MG63 (cell line): Measurements from ENCODE around the gene WASF2. TPM values are rescaled to one million over a fixed set of nuclear protein-coding genes. Genes with fewer than 3 reads are reported as not detected.

ENCODE experiments used
- DNase-seq: peaks from one replicate; pipeline ENCODE4 v3.0.0-alpha.2; 2020
- H3K27me3 ChIP-seq: fragments of 250-450 bp; sonication (Bioruptor Pico); 2 replicates; pipeline ENCODE4 v1.5.1; 2020; ENCODE audit warnings: mild to moderate bottlenecking, moderate library complexity
- H3K36me3 ChIP-seq: fragments of 250-450 bp; sonication (Bioruptor Pico); 2 replicates; pipeline ENCODE4 v1.5.1; 2020; ENCODE audit warnings: mild to moderate bottlenecking, moderate library complexity
- H3K4me3 ChIP-seq: fragments of 250-450 bp; sonication (Bioruptor Pico); 2 replicates; pipeline ENCODE4 v1.5.1; 2020; ENCODE audit warnings: mild to moderate bottlenecking, moderate library complexity
- H3K9me3 ChIP-seq: fragments of 250-450 bp; sonication (Bioruptor Pico); 2 replicates; pipeline ENCODE4 v1.5.1; 2020; ENCODE audit warnings: mild to moderate bottlenecking, moderate library complexity
- total RNA-seq: library from RNA; depleted of rRNA; stranded (reverse); fragments of >200 nt; shearing (Covaris generic); gene quantifications from 2 replicates; pipeline ENCODE4 v1.2.3, GENCODE V29; 2014; ENCODE audit warnings: low replicate concordance

WASF2 gene
- total RNA-seq, 1 experiment from 2014 or later = 15.5 TPM

DNA sequence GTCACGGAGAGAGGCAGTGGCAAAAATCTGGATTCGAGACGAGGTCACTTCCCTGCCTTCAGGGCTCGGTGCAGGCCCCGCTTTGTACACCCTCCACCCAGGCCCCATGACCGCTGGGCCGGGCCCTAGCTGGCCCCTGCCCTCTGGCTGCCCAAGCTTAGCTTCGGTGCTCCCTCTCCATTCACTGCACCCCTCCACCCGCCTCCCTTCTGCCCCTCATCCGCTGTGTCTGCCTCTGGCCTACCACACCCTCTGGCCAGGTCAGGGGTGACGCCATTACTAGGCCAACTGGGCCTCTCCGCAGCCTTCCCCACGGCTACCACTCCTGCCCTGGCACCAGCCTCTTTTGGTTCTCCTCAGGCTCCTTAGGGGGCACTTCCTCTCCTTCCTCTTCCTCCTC, 106.3 kb downstream of the WASF2 start:
- no peaks in the 10 kb centered on the region for H3K9me3 ChIP-seq
- no peak overlapping the region for H3K4me3 ChIP-seq
- no peaks in the 10 kb centered on the region for H3K27me3 ChIP-seq
- H3K36me3 ChIP-seq = no peaks in the 10 kb centered on the region
- no peak for DNase-seq

DNA sequence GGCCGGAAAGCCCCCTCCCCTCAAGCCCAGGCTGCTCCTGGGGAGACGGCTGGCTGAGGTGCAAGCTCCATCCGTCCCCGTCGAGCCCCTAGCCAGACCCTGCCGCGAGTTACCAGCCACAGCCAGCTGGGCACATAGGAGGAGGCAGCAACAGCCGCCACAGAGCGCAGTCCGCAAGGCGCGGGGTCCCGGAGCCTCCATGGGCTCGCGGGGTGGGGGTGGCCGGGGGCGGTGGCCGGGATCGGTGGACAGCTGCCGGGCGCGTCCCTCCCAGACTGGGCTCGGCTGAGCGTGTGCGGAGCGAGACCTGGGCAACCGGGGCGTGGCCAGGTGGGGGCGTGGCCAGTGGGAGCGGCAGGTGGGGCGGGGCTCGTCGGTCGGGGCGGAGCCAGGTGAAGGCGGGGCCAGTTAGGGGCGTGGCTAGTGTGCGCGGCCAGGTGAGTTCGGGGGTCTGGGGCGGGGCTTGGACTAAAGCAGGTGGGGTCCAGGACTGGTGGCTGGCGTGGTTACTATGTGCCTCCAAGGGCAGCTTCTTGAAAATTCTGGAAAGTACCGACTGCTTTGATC, 106.8 kb downstream of the WASF2 start, which contains the start of gene CD164L2:
CD164L2 (minus strand) TSS at position 295 of the 567 bp plus-strand sequence; CDS start at position 201, 94 bp downstream.
- no peak within 1 kb of the TSS for H3K4me3 ChIP-seq
- no peaks in the 10 kb centered on the region for H3K36me3 ChIP-seq
- no peaks in the 10 kb centered on the region for H3K9me3 ChIP-seq
- DNase-seq = no peak
- H3K27me3 ChIP-seq = no peaks in the 10 kb centered on the region

DNA sequence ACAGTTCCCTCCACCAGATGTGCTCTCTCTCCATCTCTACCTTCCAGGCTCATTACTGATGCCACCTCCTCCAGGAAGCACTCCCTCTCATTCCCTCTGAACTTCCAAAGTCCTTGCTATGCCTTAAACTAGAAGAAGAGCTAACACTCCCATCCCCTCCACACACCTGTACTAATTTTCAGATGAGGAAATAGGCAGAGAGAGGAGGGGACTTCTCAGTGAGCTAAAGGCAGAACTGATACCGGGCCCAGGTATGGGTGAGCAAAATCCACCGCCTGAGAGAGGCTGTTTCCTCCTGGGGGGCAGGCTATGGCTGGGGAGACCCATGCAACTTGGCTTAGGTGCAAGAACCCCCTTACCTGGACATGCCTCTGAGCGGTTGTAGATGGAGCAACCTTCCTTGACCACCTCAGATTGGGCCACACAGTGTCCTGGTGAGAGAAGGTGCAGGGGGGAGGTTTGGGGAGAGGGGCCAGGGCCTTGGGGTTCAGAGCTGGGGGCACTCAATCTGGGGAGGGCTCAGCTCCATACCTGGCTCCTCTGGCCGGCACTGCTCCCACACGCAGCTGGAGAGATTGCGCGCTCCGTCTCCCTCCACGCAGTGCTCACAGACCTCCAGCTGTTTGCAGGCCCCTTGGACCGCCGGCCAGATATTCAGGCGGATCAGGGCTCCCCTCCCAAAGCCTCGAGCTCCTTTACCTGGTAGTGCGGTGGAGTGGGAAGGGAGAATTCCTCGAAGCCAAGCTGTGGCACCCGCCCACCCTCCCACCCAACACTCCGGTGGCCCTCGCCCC, 107.8 kb downstream of the WASF2 start:
- Histone ChIP-seq H3K9me3 (no peaks in the 10 kb centered on the region), H3K4me3 (no peak overlapping the region)
- DNase-seq = no peak

DNA sequence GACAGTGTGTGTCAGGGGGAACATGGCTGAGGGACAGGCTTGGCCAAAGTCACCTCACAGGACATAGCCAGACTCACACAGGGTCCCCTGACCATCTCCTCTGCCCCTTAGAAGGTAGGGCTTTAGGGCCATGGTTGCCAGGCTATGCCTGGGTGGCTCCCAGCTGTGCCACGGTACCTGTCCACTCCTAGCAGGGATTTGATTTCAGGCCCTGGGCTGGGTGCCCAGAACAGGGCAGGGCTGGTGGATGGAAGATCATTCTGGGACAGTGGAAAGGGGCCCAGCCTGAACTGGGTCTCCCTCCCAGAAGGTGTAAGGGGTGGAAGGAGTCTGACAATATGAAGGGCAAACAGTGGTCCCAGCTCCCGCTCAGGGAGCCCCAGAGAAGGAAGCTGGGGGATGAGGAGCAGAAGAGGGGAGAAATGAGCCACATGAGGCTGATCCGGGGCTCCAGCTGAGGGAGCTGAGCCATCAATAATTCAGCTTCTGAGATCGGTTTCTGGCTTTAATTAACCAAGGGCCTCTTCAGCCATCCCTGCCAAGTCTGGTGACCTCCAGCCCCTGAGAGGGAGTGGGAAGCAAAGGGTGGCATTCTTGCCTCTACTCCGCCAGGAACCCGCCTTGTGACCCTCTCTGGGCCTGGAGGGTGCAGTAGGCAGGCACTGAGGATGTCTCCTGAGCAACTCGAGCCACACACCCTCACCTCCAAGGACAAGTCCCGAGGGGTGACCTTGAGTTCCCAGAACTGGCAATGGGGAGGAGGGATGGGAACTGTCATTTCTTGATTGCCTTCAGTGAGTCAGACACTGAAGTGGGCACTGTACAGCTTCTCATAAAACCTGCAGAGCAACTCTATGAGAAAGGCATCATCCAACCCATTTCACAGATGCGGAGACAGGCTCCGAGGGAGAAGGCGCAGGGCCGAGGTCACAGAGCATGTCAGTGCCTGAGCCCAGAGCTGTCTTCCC, 108.9 kb downstream of the WASF2 start:
- H3K36me3 ChIP-seq = no peaks in the 10 kb centered on the region
- no peak overlapping the region for H3K4me3 ChIP-seq
- no peaks in the 10 kb centered on the region for H3K27me3 ChIP-seq
- H3K9me3 ChIP-seq = no peaks in the 10 kb centered on the region
- DNase-seq = no peak

More for the DNA sequence above, 107.8 kb downstream of the WASF2 start:
- Histone ChIP-seq H3K36me3 (no peaks in the 10 kb centered on the region), H3K27me3 (no peaks in the 10 kb centered on the region)

DNA sequence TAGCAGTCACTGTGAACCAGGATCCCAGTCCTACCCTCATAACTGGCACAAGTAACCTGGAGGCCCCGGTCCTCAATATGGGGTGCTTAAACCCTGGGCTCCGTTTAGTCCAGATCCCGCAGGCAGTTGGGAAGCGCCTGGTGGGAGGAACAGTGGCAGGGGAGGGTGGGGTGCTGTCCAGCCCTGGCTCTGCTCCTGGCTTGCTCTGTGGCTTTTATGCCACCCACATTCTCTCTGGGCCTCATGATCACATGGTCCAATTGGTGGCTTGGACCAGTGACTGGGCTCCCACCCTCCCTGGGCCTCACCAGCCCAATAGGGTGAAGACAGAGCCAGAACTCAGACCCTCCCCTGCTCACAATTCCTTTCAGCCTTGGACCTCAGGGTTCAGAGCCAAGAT, 109.7 kb downstream of the WASF2 start:
- DNase-seq = no peak
- Histone ChIP-seq H3K27me3 (no peaks in the 10 kb centered on the region), H3K9me3 (no peaks in the 10 kb centered on the region), H3K36me3 (no peaks in the 10 kb centered on the region), H3K4me3 (no peak overlapping the region)

DNA sequence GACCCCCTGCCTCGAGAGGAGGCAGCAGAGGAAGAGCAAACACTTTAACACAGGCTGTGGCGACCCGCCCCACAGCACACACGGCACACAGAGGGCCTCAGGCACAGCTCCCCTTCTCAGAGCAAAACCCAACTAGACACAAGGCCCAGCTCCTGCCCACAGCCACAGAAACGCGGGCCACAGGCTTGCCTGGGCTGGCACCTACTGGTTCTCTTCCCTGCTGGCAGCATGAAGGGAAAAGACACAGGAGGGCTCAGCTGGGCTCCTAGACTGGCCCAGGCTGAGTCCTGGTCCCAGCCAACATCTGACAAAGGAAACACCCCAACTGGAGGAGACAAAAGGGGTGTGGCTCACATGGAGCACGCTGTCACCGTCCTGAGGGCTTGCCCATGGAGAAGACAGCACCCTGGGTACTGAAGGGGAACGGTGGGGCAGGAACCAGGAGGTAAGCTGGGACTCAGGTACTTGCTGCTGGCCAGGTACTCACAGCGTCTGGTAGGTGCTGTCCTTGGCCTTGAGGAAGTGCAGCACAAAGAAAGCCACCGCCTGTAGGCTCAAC, 110.3 kb downstream of the WASF2 start:
- no peak for DNase-seq
- H3K9me3 ChIP-seq = no peaks in the 10 kb centered on the region
- H3K4me3 ChIP-seq = no peak overlapping the region
- no peaks in the 10 kb centered on the region for H3K27me3 ChIP-seq
- H3K36me3 ChIP-seq = no peaks in the 10 kb centered on the region

DNA sequence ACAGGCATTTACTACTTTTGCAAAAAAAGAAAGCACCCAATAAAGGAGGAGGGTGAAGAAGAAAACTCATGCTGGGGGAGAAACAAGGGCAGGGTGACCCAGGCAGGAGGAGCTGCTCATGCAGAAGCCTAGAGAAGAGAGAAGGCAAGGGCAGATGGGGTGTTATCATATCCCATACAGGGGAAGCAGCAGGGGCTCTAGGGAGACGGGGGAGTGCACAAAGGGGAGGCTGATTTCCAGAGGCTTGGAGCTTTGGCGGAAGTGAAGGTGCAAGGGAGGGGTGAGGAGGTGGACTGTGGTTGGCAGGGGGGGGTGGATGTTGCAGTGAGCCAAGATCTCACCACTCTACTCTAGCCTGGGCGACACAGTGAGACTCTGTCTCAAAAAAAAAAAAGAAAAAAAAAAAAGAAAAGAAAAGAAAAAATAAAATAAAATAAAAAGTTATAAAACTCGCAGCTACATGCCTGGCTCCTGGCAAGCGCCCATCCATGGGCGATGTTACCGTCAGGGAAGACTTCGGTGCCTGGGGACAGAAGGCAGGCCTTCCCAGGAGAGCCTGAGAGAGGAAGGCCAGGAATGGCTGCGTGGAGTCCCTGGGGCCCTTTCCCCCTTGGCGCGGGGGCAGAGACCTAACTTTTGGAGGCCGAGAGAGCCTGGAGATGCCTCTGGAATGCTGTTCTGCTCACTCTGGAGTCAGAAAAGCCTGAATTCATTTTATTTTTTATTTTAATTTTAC, 112.0 kb downstream of the WASF2 start:
- H3K36me3 ChIP-seq = no peaks in the 10 kb centered on the region
- no peaks in the 10 kb centered on the region for H3K9me3 ChIP-seq
- no peak for DNase-seq
- no peak overlapping the region for H3K4me3 ChIP-seq
- no peaks in the 10 kb centered on the region for H3K27me3 ChIP-seq

DNA sequence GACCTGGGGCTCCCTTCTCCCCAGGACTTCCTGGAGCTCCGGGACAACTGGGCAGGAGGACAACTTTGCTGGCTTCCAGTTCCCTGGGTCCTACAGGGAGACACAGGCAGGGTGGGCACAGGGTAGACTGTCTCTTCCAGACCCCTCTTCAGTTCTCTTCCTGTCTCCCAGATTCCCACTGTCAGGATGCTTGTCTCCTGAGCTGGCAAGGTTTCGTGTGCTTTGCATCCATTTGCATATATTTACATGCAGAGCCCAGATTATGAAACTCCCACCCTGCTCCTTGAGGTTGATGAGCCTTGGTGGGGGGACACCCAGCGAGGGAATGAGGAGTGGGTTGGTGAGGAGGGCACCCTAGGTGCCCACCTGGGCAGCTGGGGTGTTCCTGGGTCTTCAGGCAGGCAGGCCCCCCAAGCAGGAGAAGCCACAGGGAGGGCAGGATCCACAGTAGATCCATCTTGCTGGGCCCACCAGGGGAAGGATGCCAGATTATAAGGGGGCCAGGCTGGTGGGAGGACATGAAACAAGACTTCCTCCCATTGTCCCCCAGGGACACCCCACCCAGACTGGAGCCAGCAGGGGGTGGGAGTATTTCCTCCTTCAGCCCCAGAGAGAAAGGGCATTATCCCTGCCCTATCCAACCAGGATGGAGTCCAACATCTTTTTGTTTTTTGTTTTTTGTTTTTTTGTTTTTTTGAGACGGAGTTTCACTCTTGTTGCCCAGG, 115.4 kb downstream of the WASF2 start, which contains the start of gene FCN3:
FCN3 (minus strand) TSS at position 463 of the 725 bp plus-strand sequence; CDS start at position 457, 6 bp downstream.
- Histone ChIP-seq H3K27me3 (no peaks in the 10 kb centered on the region), H3K36me3 (no peaks in the 10 kb centered on the region), H3K9me3 (no peaks in the 10 kb centered on the region), H3K4me3 (no peak within 1 kb of the TSS)
- no peak for DNase-seq

DNA sequence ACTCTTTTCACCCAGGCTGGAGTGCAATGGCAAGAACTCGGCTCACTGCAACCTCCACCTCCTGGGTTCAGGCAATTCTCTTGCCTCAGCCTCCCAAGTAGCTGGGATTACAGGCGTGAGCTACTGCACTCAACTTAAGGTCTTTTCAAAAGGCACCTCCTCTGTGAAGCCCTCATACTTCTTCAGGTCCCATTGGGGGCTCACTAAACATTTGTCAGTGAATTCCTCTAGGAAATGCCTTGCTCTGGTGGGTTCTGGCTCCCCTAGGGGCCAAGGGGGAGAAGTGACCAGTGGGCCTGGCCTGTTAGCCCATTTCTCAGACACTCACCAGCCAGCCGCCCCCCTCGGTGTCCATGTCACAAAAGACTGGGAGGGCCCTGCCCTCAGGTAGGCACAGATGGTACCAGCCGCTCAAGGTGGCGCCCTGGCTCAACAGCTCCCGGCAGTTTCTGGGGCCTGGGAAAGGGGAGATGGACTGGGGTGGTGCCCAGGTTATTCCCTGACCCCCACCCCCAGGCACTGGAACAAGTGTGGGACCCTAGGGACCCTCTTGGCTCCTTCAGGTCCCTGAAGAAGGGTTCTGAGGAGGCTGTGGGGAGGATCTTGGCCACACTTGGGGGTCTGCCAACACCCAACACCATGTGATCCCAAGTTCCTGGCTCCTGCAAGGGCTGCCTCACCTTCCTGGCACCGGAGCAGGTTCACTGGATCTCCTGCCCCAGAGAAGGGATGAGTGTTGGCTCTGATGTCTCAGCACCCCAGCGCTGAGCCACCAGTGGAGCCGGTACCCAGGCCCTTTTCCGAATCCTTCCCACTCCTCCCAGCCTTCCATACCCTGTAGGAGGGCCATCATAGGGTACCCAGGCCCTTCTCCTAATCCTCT, 116.9 kb downstream of the WASF2 start:
- DNase-seq = no peak

DNA sequence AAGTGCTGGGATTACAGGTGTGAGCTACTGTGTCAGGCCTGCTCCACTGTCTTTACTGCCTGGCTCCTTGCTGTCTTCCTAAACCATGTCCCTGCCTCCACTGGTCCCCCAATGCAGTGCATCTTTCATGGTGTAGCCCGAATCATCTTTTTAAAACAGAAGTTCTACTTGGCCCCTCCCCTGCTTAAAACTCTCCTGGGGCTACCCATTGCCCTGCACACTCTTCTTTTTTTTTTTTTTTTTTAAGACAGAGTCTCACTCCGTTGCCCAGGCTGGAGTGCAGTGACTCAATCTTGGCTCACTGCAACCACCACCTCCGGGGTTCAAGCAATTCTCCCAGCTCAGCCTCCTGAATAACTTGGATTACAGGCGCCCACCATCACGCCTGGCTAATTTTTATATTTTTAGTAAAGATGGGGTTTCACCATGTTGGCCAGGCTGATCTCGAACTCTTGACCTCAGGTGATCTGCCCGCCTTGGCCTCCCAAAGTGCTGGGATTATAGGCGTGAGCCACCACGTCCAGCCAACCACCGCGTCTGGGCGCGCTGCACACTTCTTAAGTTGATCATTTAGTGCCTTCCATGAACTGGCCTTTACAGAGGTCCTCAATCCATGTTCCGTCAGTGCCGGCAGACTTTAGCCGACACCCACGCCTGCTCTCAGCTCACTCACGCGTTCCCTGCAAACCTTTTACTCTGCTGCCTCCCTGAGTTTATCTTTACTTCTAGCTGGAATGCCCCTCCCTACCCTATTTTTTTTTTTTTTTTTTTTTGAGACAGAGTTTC, 117.8 kb downstream of the WASF2 start:
- no peak for DNase-seq
- H3K36me3 ChIP-seq = no peaks in the 10 kb centered on the region
- no peak overlapping the region for H3K4me3 ChIP-seq
- no peaks in the 10 kb centered on the region for H3K27me3 ChIP-seq
- H3K9me3 ChIP-seq = no peaks in the 10 kb centered on the region

More for the DNA sequence above, 116.9 kb downstream of the WASF2 start:
- H3K27me3 ChIP-seq = no peaks in the 10 kb centered on the region
- H3K4me3 ChIP-seq = no peak overlapping the region
- no peaks in the 10 kb centered on the region for H3K36me3 ChIP-seq
- H3K9me3 ChIP-seq = no peaks in the 10 kb centered on the region

DNA sequence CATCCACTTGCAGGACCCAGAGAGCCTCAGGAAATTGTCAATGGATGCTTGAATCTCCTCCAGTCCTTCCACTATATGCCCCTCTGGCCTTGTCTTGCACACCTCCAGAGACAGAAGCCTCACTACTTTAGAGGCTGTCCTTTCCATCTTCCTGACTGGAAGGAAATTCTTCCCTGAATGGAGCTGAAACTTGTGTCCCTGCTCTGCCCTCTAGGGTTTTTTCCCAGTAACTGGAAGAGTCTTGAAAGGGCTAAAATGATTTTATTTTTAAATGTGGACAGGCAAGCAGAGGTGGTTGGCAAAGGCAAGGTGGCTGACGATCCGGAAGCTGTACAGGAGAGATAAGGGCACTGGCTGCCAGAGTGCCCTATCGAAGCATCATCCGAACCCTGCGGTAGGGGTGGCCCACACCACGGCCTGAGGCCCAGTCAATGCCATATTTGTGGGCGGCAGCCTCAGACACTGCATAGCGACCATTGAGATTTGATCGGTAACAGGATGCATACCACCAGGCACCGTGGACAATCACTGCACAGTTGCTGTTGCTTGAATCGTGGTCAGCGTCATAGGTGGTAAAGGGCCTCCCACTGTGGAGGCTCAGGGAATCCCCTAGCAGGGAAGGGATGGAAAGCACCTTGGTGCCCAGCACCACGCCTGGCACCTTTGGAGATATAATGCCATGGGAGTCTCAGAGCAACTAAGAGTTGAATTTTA, 120.9 kb downstream of the WASF2 start:
- no peaks in the 10 kb centered on the region for H3K27me3 ChIP-seq
- H3K9me3 ChIP-seq = no peaks in the 10 kb centered on the region
- DNase-seq = no peak
- no peak overlapping the region for H3K4me3 ChIP-seq
- H3K36me3 ChIP-seq = peaks cover 11% of the 10 kb centered on the region

DNA sequence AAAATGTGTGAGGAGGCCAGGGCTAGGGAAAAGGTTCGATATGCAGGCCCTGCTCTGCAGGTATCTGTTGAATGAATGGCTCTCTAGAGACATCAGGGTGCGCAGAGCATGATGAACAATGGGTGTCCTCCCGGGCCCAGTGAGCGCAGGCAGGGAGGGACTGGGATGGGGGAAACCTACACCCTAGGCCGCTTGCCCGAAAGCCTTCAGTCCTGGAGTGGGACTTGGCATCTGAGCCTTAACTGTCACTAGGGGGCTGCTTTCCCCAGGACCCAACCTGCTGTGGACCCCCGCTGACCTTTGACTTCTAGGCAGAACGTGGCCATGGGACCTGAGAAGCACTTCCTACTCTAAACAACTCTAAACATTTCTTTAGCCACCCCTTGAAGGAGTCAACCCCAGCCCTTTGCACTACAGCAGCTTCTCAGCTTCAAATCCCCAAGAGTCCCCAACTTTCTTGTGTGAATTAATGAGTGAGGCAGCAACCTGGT, 122.8 kb downstream of the WASF2 start:
- no peaks in the 10 kb centered on the region for H3K9me3 ChIP-seq
- peaks cover 19% of the 10 kb centered on the region for H3K36me3 ChIP-seq
- no peaks in the 10 kb centered on the region for H3K27me3 ChIP-seq
- peak overlapping the region; percentile 90 for H3K4me3 ChIP-seq
- no peak for DNase-seq

DNA sequence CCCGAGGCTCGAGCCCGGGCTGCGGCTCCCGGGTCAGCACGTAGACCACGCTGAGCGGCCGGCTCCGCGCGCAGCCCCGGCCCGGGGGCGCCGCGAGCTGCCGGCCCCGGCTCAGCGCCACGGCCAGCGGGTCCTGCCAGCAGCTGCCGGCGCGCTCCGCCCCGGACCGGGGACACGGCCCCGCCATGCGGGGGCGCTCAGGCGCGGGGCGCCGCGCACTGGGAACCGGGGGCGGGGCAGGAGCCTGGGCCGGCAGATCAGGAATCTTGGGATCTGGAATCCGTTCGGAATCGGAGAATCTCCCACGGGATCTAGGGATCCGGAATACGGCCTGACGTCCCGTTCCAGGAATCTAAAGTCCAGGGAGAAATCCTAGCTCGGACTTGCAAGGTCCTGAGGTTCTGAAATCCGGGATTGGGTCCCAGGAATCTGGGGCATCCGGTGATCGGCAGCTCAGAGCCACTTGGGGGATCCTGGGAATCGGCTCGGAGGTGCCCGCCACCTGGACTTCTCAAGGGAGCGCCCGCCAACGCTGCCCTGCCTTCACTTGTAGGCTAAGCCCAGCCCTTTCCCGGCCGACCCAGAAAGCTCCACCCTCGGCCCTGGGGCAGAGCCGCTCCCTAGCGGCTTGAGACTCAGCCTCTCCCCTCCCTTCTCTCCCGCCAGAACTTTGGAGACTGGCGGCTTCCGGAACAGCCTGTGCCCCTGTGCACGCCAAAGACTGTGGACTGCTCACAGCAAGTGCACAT, 123.4 kb downstream of the WASF2 start, which contains the start of gene MAP3K6:
MAP3K6 (minus strand) TSS at position 551 of the 749 bp plus-strand sequence; CDS start at position 187, 364 bp downstream.
- peak; percentile 92 for DNase-seq
- Histone ChIP-seq H3K36me3 (peaks cover 19% of the 10 kb centered on the region), H3K27me3 (no peaks in the 10 kb centered on the region), H3K9me3 (no peaks in the 10 kb centered on the region), H3K4me3 (peak within 1 kb of the TSS; percentile 90)
